ENCODE results near the gene NPAS3.

The NPAS3 gene

DNA sequence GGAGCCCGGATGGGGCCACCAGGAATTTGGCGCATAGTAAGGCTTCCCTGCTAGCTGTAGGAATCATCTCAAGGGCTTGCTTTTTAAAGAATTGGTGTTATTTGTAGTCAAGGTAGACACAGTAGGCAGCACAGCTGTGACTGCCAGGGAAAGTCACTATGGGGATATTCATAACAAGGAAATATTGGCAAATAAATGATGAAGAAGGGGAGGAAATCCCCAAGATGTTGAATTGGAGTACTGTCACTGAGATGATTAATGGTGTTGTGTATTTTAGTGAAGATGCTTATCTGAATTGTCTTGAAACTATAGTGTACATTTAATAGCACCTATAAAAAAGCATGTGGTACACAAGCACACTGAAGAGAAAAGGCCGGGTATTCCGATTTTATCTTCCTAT is 118.9 kb downstream of the NPAS3 start:
- DNase-seq (ENCODE audit: low read depth), result no peak
- no peak overlapping the region for H3K4me3 ChIP-seq (ENCODE audit: low read length)
- TF ChIP-seq, protein P1, sequence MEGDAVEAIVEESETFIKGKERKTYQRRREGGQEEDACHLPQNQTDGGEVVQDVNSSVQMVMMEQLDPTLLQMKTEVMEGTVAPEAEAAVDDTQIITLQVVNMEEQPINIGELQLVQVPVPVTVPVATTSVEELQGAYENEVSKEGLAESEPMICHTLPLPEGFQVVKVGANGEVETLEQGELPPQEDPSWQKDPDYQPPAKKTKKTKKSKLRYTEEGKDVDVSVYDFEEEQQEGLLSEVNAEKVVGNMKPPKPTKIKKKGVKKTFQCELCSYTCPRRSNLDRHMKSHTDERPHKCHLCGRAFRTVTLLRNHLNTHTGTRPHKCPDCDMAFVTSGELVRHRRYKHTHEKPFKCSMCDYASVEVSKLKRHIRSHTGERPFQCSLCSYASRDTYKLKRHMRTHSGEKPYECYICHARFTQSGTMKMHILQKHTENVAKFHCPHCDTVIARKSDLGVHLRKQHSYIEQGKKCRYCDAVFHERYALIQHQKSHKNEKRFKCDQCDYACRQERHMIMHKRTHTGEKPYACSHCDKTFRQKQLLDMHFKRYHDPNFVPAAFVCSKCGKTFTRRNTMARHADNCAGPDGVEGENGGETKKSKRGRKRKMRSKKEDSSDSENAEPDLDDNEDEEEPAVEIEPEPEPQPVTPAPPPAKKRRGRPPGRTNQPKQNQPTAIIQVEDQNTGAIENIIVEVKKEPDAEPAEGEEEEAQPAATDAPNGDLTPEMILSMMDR (conservative IDR thresholded peaks at IDR 0.05; ENCODE audit: low read length), result no peak

DNA sequence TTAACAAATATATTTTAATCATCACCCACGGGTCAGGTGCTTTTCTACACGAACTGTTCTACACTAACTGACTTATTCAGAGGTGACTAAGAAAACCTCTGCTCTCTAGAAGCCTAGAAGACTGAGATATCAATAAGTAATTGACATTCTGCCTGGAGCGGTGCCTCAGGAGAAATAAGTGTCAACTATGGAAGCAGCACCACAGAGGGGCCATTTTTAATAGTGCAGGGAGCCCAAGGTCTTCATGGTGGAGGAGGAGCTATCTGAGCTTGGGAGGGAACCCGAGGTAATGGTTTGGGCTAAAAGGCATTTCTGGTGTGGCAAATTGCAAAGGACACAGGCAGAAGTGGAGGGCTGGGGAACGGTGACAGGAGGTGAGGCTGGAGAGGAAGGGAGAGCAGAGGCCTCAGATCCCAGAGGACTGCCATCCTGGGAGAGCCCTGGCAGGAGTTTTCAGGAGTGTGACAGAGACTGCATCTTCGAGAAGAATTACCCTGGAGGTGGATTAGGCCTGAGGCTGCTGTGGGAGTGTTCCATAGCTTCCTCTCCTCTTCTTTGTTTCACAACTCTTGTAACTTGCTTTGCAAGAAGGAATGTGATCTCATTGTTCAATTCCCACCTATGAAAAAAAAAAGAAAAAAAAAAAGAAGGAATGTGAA is 123.1 kb downstream of the NPAS3 start:
- no peak overlapping the region for H3K4me3 ChIP-seq (ENCODE audit: low read length)
- no peak for DNase-seq (ENCODE audit: low read depth)
- TF ChIP-seq, protein P1 (conservative IDR thresholded peaks at IDR 0.05; ENCODE audit: low read length), result no peak

DNA sequence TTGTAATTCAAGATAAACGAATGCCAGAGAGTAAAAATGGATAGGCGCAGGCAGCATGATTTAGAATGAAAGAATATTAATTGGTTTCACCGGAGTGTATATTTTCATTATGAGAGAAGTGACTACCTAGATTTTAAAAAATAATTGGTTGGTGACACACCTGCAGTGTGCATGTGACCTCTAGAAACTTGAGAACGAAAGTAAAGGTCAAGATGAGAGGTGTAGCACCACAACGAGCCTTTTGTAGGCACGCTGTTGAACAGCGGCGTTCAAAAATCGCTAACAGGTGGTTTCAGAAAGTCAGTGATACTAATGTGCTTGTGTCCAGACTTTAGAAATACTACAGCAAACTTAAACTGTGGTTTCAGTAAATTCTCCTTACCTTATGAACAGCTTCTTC is 123.8 kb downstream of the NPAS3 start:
- no peak overlapping the region for H3K4me3 ChIP-seq (ENCODE audit: low read length)
- TF ChIP-seq, protein P1 (conservative IDR thresholded peaks at IDR 0.05; ENCODE audit: low read length), result no peak
- no peak for DNase-seq (ENCODE audit: low read depth)

DNA sequence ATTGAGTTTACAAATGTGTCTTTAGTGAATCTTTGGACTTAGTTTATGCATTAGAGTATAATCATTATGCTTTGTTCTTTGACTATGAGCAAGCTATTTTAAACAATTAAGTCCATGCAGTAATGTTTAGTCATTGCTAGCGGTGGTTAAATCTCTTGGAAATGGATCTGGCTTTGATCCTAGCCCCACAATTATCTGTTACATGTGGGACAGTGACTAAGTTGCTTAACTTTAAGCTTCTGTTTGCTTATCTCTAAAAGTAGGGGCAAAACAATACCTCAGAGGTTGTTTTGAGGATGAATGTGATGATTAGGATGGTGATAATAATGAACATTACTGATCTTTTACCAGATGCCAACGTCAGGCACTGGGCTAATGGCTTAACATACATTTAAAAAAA is 124.2 kb downstream of the NPAS3 start:
- peak; percentile 9 for DNase-seq (ENCODE audit: low read depth)
- TF ChIP-seq, protein P1 (conservative IDR thresholded peaks at IDR 0.05; ENCODE audit: low read length), result no peak
- no peak overlapping the region for H3K4me3 ChIP-seq (ENCODE audit: low read length)

DNA sequence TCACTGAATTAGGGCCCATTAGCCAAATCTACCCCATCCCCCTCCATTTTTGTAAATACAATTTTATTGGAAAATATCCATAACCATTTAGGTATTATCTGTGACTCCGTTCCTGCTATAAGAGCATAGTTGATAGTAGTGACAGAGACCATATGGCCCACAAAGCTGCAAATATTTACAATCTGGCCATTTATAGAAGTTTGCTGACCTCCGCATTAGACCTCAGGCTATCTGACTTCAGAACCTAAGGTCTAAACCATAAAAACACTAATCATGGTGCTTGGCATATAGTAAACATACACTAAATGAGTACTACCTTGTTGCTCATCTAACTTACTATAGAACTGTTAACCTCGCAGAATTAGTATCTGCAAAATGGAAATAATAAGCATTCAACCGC is 124.8 kb downstream of the NPAS3 start:
- DNase-seq (ENCODE audit: low read depth), result no peak
- TF ChIP-seq, protein P1 (conservative IDR thresholded peaks at IDR 0.05; ENCODE audit: low read length), result no peak
- H3K4me3 ChIP-seq (ENCODE audit: low read length), result no peak overlapping the region

DNA sequence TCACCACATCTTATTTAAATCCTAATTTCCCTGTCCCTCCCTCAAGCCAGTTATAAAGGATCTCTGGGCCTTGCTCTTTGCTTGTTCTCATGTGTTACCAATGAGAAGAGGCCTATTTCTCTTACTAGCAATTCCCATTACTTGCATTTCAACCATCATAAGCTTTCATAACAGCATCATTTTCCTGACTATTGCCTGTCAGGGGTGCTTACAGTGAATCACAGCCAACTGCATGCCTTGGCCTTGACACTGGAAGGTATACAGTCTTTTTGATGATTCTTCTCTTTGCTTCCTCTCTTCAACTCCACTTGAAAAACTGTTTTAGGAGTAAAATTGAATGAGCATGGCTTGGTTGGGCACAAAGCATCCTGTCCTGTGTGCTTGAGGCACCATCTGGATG is 127.0 kb downstream of the NPAS3 start:
- TF ChIP-seq, protein P1 (conservative IDR thresholded peaks at IDR 0.05; ENCODE audit: low read length), result no peak
- DNase-seq (ENCODE audit: low read depth), result no peak
- H3K4me3 ChIP-seq (ENCODE audit: low read length), result no peak overlapping the region

DNA sequence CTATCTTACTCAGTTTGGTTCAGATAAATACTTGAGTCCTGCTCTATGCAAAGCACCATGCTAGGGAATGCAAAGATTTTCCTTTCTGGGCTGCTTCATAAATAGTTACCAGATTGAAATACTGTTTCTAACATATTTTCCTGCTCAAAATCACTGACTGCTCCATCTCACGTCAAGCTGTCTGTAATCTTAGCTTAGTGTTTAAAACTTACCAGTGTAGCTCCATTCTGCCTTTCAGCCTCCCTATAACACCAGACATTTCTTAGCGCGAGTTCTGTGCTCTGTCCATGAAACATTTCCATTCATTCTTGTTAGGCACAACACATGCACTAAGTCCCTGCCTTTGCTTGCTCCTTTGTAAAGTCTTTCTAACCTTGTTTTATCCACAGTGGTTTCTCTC is 129.4 kb downstream of the NPAS3 start:
- TF ChIP-seq, protein P1 (conservative IDR thresholded peaks at IDR 0.05; ENCODE audit: low read length), result no peak
- DNase-seq (ENCODE audit: low read depth), result no peak

More for the DNA sequence above, 129.4 kb downstream of the NPAS3 start:
- H3K4me3 ChIP-seq (ENCODE audit: low read length), result no peak overlapping the region
